CD4-positive, alpha-beta T cell treated with Interleukin-2 at 100 ng/mL for 4 hours (primary cell): Measurements from ENCODE around the gene NYAP2.

ENCODE experiments used
- DNase-seq: peaks from one replicate; pipeline ENCODE4 v3.0.0-alpha.2; 2020; ENCODE audit warnings: low spot score

NYAP2 gene

DNA sequence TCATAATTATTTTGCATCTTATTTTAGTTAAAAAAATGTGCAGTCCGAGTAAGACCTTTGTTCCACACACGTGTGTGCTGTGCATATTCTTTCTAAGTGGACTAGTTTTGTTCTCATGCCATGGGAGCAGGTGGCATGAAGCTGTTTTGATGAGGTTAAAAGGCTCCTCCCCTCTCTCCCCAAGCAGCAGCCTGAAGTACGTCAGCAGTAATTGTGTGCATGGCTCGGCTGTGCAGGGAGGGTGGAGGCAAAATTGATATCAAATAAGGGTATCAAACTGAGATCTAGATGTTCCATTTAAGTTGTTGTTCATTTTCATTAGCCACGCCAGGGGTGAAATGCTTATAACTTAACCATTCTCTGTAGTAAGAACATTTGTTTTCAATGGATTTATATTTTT, at the start of gene NYAP2:
TSS of gene NYAP2 (plus strand) at position 207 of the 400 bp plus-strand sequence. CDS start 9,171 bp downstream, outside the sequence.
- no peak for DNase-seq

DNA sequence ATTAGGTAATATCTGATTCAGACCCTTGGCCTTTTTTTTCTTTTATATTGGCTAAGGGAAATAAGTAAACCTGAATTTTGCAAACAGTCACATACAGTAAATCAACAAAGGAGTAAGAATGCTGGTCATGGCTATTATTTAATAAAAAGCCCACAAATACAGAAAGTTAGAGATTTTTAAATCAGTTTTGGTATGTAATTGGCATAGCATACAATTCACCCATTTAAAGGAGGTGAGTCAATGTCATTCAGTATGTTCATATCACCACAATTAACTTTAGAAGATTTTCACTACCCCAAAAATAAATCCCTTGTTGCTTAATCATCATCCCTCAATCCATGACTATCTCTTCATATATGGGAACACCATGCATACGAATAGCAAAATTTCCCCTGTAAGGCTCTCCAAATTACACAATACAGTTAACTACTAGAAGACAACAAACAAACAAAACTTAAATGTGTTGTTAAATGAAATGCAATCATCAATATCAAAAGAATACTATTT, 45.9 kb upstream of the NYAP2 start:
- no peak for DNase-seq

DNA sequence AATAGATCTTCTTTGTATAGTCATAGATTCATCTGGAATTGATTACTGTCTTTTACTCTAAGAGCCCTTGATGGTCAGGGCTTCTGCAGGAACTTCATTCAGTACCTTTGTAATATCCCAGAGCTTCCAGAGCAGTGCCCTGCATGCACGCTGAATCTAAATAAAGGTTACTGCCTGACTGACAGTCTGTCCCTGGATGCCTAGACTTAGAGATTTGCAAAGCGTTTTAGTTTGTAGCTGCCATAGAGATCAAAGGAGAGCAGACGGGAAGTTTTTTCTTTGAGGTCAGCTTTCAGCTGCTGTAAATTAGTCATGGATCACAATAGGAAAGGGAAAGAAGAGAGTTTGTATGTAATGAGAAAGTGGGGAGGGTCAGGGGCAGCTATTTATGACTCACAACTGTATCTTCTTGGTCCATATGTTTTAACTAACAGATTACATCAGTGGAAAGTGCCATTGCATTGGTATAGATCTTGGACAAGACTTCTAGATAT, 45.2 kb upstream of the NYAP2 start:
- no peak for DNase-seq

DNA sequence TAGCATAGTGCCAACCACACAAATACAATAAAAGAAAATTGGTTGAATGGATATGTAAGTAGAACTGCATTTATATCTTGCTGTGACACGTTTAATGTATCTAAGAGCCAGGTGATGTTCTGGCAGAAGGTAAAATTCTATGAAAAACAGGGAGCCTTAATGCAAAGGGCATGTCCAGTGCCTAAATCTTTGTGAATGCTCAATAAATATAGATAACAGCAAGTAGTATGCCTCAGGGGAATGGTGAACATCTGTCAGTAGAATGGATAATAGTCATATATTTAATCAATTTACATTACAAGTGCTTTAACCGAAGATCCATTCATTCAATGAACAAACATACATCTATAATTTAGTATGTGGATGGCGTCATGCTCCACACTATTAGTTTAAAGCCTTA, 43.7 kb upstream of the NYAP2 start:
- no peak for DNase-seq

DNA sequence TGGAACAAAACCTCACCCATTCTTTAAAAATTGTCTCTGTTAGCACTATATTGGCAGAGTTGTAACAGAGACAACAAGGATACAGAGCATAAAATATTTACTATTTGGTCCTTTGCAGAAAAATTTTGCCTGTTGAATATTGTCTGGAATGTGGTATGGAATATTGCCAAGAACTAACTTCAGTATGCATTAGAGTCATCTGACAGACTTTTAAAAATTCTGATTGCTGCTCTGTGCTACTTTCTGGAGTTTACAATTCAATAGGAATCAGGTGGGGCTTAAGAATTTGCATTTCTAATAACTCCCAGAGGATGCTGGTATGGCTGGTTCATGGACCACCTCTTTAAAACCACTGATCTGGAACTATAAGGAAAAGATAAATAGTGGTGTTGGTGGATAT, 32.8 kb upstream of the NYAP2 start:
- DNase-seq = no peak

DNA sequence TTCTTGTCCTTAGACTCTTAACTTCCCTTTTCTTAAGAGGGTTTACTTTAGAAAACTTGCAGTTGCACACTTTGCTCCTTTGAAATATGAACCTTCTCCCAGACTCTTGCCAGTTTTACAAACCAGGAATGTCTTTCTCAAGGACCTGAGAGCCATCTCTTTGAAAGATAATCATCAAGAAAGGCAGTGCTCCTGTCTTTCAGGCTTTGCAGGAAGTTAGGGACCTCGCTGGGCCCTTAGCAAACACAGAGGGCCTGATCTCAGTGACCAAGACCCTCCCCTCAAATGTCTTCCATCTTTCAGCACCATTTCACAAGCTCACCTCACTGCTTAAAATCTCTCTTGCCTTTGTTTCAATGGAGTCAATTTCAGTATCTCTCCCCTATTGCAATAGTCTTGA, 32.0 kb upstream of the NYAP2 start:
- no peak for DNase-seq

DNA sequence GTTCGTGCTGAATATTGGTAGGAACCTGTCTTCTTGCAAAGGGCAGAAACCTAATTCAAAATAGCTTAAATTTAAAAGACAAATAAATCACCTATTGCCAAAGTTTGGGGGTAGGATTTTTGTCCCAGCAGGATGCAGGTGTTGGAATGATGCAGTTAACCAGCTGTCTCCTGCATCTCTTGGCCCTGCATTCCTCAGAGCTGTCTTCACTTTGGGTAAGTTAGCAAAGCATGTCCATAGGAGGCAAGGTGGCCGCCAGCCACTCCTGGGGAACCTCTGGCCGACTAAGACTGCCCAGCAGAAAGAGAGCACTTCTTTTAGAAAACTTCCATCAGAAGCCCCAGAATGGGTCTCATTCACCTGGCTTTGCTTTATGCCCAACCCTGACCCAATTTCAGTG, 20.5 kb upstream of the NYAP2 start:
- no peak for DNase-seq

DNA sequence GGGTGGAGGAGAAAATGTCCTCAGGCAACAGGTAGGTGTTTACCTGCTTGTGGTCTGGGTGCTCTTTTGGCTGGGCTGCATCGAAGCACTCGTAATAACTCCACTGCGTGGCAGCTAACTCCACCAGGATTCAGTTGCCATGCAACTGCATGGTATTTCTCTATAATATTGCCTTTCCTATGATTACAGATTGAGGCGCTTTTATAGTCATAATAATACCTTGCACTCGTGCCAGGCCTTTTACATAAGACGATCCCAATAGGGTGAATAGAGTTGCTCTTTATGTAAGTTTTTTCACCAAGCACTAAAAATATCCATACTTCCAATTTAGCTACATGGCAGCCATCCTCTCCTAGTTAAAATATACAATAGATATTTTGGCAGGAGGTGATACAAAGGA, 19.7 kb upstream of the NYAP2 start:
- DNase-seq = no peak

DNA sequence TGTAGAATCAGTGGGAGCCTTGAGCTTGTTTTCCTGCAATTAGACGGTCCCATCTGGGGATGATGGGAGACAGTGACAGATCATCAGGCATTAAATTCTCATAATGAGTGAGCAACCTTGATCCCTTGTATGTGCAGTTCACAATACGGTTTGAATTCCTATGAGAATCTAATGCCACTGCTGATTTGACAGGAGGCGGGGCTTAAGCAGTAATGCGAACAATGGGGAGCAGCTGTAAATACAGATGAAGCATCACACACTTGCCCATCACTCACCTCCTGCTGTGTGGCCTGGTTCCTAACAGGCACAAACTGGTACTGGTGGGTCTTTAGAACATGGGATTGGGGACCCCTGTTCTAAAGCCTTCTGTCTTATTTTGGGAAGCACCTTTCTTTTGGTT, 17.9 kb upstream of the NYAP2 start:
- DNase-seq = no peak

DNA sequence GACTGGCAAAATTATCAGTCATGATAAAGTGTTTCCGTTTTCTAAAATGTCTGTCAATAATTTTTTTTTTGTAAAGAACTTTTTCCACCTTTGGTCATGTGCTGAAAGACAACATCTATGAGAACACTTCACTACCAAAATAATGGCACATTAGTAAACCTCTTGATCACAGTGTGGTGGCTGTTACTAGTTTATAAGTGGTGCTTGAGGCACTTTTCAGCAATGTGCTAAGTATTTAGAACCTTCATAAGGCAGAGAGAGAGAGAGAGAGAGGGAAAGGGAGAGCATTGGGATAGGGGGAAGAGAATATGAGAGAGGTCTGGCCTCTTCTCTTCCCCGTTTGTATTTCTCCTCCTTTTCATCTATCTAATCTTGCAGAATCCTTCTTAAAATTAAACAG, 1.1 kb upstream of the NYAP2 start:
- DNase-seq = no peak

DNA sequence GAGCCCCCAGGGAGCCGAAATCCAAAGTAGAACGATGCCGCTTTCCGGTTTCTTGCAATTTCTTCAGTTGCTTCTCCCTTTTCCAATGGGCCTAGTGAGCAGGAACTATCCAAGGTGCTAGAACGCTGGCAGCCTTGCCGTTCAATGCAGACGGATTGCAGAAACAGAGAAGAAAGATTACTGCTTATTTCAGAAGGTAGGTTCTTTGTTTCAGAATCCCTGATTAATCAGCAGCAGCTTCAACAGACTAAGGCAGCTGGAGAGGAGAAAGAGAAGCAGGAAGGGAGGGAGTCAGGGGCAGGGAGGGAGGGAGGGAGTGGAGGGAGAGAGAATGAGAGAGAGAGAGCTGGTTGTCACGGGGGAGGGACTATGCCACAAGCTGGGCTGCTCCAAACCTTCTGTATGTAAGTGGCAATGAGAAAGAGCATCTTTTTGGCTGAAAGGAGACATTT, 576 bp downstream of the NYAP2 start:
- DNase-seq = no peak

DNA sequence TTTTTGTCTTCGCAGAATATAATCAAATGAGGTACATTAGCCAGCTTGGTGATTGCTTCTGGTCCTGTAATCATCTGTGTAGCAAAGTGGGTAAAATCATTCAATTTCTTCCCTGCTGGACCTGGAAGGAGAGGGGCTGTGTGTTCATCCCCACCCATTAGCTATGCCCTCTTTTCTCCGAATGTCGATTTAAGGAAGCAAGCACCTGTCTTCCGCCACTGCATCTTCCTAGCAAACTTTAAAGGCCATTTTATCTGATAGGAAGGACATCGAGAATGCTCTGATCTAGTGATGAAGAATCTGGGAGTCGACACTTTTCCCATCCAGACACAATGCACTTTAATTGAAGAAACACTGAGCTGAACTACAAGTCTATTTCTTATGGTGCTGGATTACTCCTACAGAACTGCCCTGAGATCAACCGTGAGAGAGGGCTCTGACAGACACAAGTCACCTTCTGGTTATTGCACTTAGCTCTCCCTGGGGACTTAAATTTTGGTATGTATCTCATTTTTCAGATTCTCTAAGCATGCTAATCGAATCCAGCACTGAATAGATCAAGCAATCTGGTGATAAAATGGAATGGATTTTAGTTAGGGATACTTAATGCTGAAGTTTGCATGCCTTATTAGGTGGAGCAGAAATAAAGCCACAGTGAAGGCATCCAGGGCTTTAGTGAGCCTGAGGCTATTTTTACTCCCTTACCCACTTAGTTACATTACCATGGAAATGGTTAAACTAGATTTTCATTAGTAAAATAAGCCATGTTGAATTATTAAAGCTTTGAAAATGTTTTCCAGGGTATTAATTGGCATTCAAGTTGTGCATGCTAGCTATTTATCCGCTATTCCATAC, 1.3 kb downstream of the NYAP2 start:
- no peak for DNase-seq

DNA sequence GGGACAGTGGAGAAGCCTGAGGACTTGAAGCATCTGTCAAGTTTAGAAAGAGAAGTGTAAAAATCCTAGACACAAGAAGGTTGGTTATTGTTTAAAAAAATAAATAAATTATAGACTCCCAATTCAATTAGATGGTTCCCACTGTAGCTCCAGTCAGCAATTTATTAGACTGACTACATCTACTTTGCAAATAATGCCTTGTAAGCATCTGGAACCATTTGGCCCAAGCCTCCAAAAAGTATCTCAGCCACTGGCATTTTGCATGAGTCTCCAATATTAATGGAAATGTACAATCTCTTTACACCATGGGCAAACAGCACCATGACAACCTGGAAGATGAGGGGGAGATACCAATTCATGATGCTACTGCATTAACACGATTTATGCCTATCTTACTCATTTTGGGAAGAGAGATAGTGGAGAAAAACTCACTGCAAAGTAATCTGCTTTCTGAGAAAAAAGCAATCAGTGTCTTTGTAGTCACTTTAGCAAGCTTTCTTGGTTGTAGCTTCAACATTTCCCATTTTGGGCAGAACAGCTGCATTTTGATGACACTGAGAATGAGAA, 2.8 kb downstream of the NYAP2 start:
- DNase-seq = no peak

DNA sequence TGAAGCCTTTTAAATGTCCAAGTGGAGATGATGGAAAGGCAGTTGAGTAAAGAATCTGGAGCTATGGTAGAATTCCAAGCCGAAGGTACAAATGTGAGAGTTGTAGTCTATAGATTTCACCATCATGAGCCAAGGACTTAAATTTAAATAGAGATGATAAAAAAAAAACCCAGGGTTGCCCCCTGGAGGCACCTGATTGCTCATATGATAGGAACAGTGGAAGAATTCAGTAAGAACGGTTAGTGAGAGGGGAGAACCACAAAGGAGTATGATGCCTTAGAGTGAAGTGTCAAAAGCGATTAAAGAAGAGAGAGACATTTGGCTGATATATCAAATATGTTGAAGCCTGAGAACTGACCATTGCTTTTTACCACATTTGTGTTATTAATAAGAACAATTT, 11.9 kb downstream of the NYAP2 start:
- no peak for DNase-seq

DNA sequence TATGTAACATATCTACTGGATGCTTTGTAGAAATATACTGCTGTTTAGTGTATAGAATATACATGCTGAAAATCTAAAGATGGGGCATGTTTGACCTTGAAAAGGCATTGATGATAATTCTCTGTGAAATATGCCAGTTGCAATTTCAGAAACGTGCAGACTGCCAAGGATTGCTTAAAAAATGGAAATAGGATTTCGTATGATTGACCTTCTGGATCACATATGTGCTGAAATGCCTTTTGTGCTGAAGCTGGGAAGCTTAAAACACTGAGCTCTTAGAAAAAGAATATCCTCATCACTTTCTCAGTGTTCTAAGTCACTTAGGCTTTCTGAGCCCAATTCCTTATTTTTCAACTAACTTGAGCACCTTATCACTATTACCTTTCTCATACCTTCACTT, 14.3 kb downstream of the NYAP2 start:
- no peak for DNase-seq

DNA sequence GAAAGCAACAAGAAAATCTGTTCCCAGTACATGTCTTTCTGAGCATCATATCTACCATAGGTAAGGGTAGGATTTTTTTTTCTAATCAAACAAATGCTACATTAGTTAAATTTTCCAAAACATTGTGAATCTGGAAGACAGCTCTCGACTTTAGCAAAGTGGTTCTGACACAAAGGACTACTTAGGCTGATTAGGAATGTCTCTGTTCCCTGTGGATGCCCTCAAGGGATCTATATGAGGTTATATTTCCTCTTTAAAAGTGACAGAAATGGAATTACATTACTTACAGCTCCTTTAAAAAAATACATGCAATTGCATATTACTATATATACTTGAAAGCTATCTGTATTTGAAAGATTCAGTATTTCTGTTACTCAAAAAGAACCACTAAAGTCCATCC, 15.4 kb downstream of the NYAP2 start:
- DNase-seq = no peak

DNA sequence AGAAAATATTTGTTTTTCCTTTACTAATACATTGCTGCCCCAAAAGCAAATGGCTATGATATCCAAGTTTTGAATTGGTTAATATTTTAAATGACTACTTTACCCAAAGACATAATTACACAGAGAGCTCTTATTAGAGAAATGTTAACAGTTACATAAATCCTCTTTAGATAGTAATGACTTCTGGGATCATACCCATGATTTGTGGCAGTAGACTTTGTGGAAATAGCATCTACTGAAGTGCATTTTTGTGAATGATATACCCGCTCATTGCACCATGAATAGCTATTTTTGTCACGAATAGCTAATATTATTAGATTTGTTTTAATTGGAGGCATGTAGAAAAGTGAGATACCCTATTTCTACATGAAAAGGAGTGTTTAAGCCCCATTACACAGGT, 15.8 kb downstream of the NYAP2 start:
- DNase-seq = no peak

DNA sequence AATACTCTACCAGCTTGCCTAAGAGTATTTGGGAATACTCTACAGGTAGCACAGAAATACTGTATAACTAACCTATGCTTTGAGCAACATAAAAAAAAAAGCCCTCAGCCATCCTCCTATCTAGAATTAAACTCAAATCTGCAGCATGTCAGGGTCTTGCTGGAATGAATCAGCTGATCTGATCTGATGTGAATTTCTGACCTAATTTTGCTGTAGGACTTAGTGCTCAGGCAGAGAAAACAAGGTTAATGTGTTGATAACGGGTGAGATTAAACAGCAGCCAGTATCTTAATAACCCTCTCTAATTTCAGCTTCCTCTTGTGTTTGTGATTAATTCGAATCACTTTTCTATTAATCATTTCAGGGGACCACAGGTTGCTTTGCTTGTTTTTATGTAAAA, 16.3 kb downstream of the NYAP2 start:
- DNase-seq = no peak

DNA sequence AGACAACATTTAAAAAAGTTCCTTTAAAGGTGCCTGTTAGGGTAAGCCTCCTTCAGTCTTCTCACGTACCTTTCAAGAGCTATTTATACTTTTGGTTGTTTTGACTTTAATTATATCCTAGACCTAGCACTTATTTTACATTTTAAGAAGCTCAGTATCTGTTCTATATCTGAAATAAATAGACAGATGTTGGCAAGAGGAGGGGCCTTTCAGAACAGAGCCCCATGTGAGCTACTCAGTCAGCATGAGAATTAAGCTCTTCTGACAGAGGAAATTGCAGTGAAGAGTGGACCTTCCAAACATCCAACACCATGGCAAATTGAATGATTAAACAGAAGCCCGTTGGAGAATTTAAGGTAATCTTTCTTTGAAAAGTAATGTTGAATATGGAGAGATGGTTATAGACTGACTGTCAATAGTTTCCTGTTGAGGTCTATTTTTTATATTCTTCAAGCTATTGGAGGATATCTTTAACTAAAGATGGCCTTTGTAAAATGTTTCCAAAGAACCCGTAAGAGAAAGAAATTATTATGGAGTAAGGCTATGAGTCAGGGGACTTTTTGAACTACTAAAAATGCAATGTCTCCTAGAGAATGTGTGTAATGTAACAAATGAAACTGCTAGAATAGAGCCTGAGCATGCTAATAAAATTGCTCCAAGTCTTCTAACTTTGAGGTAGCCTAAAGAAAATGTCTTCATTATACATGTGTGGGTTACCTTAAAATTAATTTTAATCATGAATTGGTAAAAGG, 17.3 kb downstream of the NYAP2 start:
- no peak for DNase-seq

DNA sequence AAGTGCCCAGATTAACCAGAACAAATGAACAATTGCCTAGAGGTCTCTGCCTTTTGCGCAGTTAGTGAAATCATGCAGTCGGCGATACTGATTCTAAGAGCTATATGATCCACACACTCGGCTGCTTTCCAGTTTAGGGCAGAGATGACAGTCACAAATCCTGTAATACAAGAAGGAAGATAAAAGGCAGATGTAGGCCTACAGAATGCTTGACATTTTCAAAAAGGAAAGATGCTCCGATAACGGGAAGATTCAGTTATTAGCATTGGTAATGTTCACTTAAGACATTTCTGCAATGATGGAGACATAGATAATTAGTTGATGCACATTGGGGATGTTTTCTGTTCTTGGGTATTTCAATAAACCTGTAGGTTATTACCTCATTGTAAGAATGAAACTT, 19.5 kb downstream of the NYAP2 start:
- DNase-seq = no peak

DNA sequence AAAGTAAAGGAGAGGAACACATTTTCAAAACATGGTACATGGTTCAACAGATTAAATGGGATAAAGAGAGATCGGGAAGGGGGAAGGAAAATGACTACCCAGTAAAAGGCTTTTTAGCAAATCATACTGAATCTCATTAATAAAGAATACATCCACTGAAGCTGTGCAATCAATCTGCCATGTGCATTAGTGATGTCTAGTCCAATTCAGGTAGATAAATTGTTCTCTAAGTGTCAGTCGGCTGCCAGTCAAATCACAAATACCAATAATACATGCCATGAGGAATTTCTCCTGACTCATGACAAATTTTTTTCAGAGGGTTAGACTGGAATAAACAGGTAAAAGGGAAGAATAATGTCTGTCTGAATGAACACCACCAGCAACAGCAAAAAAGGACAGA, 22.6 kb downstream of the NYAP2 start:
- no peak for DNase-seq

DNA sequence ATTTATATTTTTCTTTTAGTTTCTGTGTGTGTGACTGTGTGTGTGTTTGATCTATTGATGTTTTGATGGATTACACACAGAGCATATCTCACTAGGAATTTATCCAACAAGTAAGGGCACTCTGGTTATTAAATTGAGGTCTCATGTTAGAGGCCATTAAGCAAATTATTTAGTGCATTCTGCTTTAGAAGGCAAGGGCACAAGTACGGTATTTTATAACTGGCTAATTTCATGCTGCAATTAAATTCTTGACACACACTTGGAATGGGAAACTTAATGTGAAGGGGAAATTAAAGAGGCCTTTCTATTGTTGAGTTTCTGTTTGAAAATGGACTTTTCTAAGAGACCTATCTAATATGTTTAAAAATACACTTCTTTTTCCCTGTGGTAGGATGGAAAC, 25.8 kb downstream of the NYAP2 start:
- DNase-seq = no peak

DNA sequence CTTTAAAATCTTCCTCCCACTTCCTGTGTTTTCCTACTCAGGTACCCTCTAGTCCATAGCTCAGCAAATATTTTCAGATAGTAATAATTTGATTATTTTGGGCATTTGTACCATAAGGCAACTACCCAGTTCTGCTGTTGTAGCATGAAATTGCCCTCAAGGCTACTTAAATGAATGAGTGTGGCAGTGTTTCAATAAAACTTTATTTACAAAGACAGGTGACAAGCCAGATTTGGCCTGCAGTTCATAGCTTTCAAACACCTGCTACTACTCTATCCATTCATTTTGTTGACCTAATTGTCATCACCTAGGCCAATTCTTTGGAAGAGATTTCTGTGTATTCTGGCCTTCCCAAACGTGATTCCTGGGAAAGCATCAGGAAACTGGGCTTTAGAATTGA, 28.9 kb downstream of the NYAP2 start:
- DNase-seq = no peak
